NCI-H2107 treated with DMSO at 0.1 percent for 48 hours (cell line): Measurements from ENCODE around the gene ABCB9.
A peak's percentile ranks its signal among the peaks of the same experiment; 100 is the strongest.

Experiments
- DNase-seq: peaks from one replicate; lab custom pipeline; 2025; ENCODE audit not compliant: unreplicated experiment; lab: John Stamatoyannopoulos, UW

ABCB9 gene

GRCh38 chr12:122880155-122880667 is 86.1 kb downstream of the ABCB9 start:
- DNase-seq: peak; percentile 56
